H1 (cell line): ENCODE data around the gene PTK6. TPM values are rescaled to one million over a fixed set of nuclear protein-coding genes. Genes with fewer than 3 reads are reported as not detected.

ENCODE experiments used
- CTCF ChIA-PET: fragments of 300-600 bp; sonication (Branson Sonifier 250); formaldehyde crosslinking; loops from one replicate; lab custom pipeline; 2021; ENCODE audit not compliant: partially characterized antibody; lab: Charles Lee
- POLR2A ChIA-PET: fragments of 300-600 bp; sonication (Branson Sonifier 250); formaldehyde crosslinking; loops from one replicate; lab custom pipeline; 2021; ENCODE audit warnings: inconsistent platforms; ENCODE audit not compliant: partially characterized antibody; lab: Charles Lee
- DNase-seq, 2 experiments: peaks; one replicate each; pipeline versions ENCODE4 v3.0.0 to v3.0.0-alpha.2; 2010 to 2022; ENCODE audit warnings: low spot score in 2 of 2, low read depth in 1 of 2, mixed read lengths in 1 of 2
- FAIRE-seq: peaks from 2 replicates; lab custom pipeline; 2011; peaks lifted over from hg19 to GRCh38; lab: Jason Lieb, UNC
- H2AFZ ChIP-seq: 2 replicates; pipeline ENCODE4 v1.8.1; 2012; ENCODE audit warnings: low read length, inconsistent platforms
- H2AK5ac ChIP-seq: 2 replicates; pipeline ENCODE4 v1.6.1; 2013; ENCODE audit warnings: low read depth, low read length
- H2BK120ac ChIP-seq: replicated peaks from 2 replicates; pipeline ENCODE3; 2013; ENCODE audit warnings: low read depth, low read length, inconsistent platforms
- H2BK12ac ChIP-seq: 2 replicates; pipeline ENCODE4 v1.6.1; 2013; ENCODE audit warnings: low read depth, low read length
- H2BK15ac ChIP-seq: 2 replicates; pipeline ENCODE4 v1.6.1; 2013; ENCODE audit warnings: low read length
- H2BK20ac ChIP-seq: 2 replicates; pipeline ENCODE4 v1.6.1; 2013; ENCODE audit warnings: low read length
- H2BK5ac ChIP-seq: 2 replicates; pipeline ENCODE4 v1.6.1; 2013; ENCODE audit warnings: low read depth, low read length
- H3K14ac ChIP-seq: 2 replicates; pipeline ENCODE4 v1.6.1; 2013; ENCODE audit warnings: inconsistent platforms; ENCODE audit not compliant: insufficient read length
- H3K18ac ChIP-seq: 2 replicates; pipeline ENCODE4 v1.6.1; 2013; ENCODE audit warnings: low read length; ENCODE audit errors: extremely low read depth
- H3K23ac ChIP-seq: 2 replicates; pipeline ENCODE4 v1.6.1; 2013; ENCODE audit warnings: inconsistent platforms; ENCODE audit not compliant: insufficient read length
- H3K23me2 ChIP-seq: 2 replicates; pipeline ENCODE4 v1.6.1; 2013; ENCODE audit warnings: low read depth, low read length
- H3K27ac ChIP-seq: 2 replicates; pipeline ENCODE4 v1.6.1; 2011; ENCODE audit warnings: low read depth, low read length, inconsistent platforms
- H3K27me3 ChIP-seq, 4 experiments: replicated peaks in 1 of 4; 1 replicate in 1 of 4; 2 replicates in 3 of 4; pipeline versions ENCODE4 v1.6.1 to v1.8.1; 2011 to 2013; ENCODE audit warnings: low read length in 3 of 4, mild to moderate bottlenecking in 3 of 4, inconsistent platforms in 2 of 4, mixed read lengths in 2 of 4, moderate library complexity in 1 of 4; ENCODE audit not compliant: control insufficient read depth in 3 of 4, insufficient read depth in 3 of 4; ENCODE audit errors: extremely low read depth in 1 of 4
- H3K36me3 ChIP-seq, 4 experiments: 2 replicates each; pipeline versions ENCODE4 v1.6.1 to v1.8.1; 2011 to 2013; ENCODE audit warnings: mild to moderate bottlenecking in 4 of 4, low read length in 3 of 4, moderate library complexity in 2 of 4, control low read depth in 1 of 4, inconsistent platforms in 1 of 4; ENCODE audit not compliant: insufficient read depth in 4 of 4, control insufficient read depth in 2 of 4
- H3K4ac ChIP-seq: replicated peaks from 2 replicates; pipeline ENCODE3; 2013; ENCODE audit warnings: low read length, low read depth, mixed read lengths, inconsistent platforms; ENCODE audit not compliant: insufficient read length
- H3K4me1 ChIP-seq, 4 experiments: replicated peaks in 1 of 4; 1 replicate in 1 of 4; 2 replicates in 3 of 4; pipeline versions ENCODE4 v1.6.1 to v1.8.1; 2011 to 2013; ENCODE audit warnings: low read length in 3 of 4, inconsistent platforms in 2 of 4, mixed read lengths in 1 of 4; ENCODE audit not compliant: insufficient read depth in 4 of 4, control insufficient read depth in 3 of 4
- H3K4me2 ChIP-seq, 2 experiments: 2 replicates each; pipeline versions ENCODE4 v1.6.1 to v1.8.1; 2011 to 2013; ENCODE audit warnings: low read depth in 2 of 2, low read length in 2 of 2, control low read depth in 1 of 2, inconsistent platforms in 1 of 2, mild to moderate bottlenecking in 1 of 2; ENCODE audit not compliant: insufficient read depth in 1 of 2
- H3K4me3 ChIP-seq, 4 experiments: fragments of 200-600, 300-600 bp in 1 of 4; sonication (generic), shearing (Covaris generic), sonication (Bioruptor Twin) in 1 of 4; 2 replicates each; pipeline versions ENCODE4 v1.5.1 to v1.8.1; 2011 to 2016; ENCODE audit warnings: low read length in 4 of 4, low read depth in 3 of 4, control low read depth in 2 of 4, inconsistent platforms in 2 of 4, mild to moderate bottlenecking in 2 of 4, mixed read lengths in 1 of 4, moderate library complexity in 1 of 4; ENCODE audit not compliant: insufficient read depth in 2 of 4; ENCODE audit errors: extremely low read depth in 1 of 4
- H3K56ac ChIP-seq: replicated peaks from 2 replicates; pipeline ENCODE3; 2013; ENCODE audit warnings: low read depth, mild to moderate bottlenecking, mixed read lengths, low read length, inconsistent platforms; ENCODE audit not compliant: insufficient read length
- H3K79me1 ChIP-seq: 2 replicates; pipeline ENCODE4 v1.6.1; 2013; ENCODE audit warnings: low read depth, low read length, control low read depth
- H3K79me2 ChIP-seq, 2 experiments: 2 replicates each; pipeline versions ENCODE4 v1.6.1 to v1.8.1; 2012 to 2013; ENCODE audit warnings: low read length in 2 of 2, mild to moderate bottlenecking in 2 of 2, inconsistent platforms in 1 of 2; ENCODE audit not compliant: insufficient read depth in 2 of 2, control insufficient read depth in 1 of 2
- H3K9ac ChIP-seq, 4 experiments: replicated peaks in 1 of 4; 1 replicate in 1 of 4; 2 replicates in 3 of 4; pipeline versions ENCODE4 v1.6.1 to v1.8.1; 2011 to 2013; ENCODE audit warnings: low read depth in 3 of 4, low read length in 3 of 4, control low read depth in 2 of 4, mild to moderate bottlenecking in 2 of 4, moderate library complexity in 2 of 4, inconsistent platforms in 1 of 4; ENCODE audit errors: extremely low read depth in 1 of 4
- H3K9me3 ChIP-seq, 2 experiments: 2 replicates each; pipeline versions ENCODE4 v1.6.1 to v1.8.1; 2012 to 2013; ENCODE audit warnings: mild to moderate bottlenecking in 2 of 2, moderate library complexity in 2 of 2, control low read depth in 1 of 2, inconsistent platforms in 1 of 2, low read depth in 1 of 2, low read length in 1 of 2, mixed read lengths in 1 of 2; ENCODE audit not compliant: insufficient read depth in 2 of 2
- H4K20me1 ChIP-seq, 2 experiments: replicated peaks in 1 of 2; 2 replicates each; pipeline versions ENCODE3 to v1.8.1; 2011 to 2013; ENCODE audit warnings: inconsistent platforms in 2 of 2, low read length in 2 of 2, mild to moderate bottlenecking in 1 of 2; ENCODE audit not compliant: insufficient read depth in 2 of 2, control insufficient read depth in 1 of 2
- H4K5ac ChIP-seq: 2 replicates; pipeline ENCODE4 v1.6.1; 2013; ENCODE audit warnings: low read length, low read depth, mixed read lengths, inconsistent platforms; ENCODE audit not compliant: insufficient read length
- H4K8ac ChIP-seq: 2 replicates; pipeline ENCODE4 v1.8.0; 2013; ENCODE audit warnings: mild to moderate bottlenecking, moderate library complexity, low read length, inconsistent platforms; ENCODE audit not compliant: insufficient read depth; ENCODE audit errors: extremely low read depth
- H4K91ac ChIP-seq: replicated peaks from 2 replicates; pipeline ENCODE3; 2013; ENCODE audit warnings: low read length, mixed read lengths, inconsistent platforms; ENCODE audit not compliant: insufficient read length
- CTBP2 ChIP-seq: IDR thresholded peaks from 2 replicates; pipeline ENCODE4 v1.7.0; 2011; ENCODE audit warnings: borderline replicate concordance, mild to moderate bottlenecking, moderate library complexity, mixed read lengths, low read length; ENCODE audit not compliant: insufficient read depth, insufficient read length
- GABPA ChIP-seq: IDR thresholded peaks from 2 replicates; pipeline ENCODE4 v1.6.1; 2011; ENCODE audit warnings: mild to moderate bottlenecking, low read length, moderate library complexity, borderline replicate concordance; ENCODE audit not compliant: insufficient read depth
- JUN ChIP-seq: IDR thresholded peaks from 2 replicates; pipeline ENCODE4 v1.6.1; 2011; ENCODE audit warnings: low read depth, mild to moderate bottlenecking, improper control_type of control experiment, low read length
- KDM5A ChIP-seq: fragments of 200-600 bp; IDR thresholded peaks from 2 replicates; pipeline ENCODE4 v1.7.1; 2012; ENCODE audit warnings: mild to moderate bottlenecking, low read length, inconsistent platforms, mixed read lengths
- MAFK ChIP-seq: IDR thresholded peaks from 2 replicates; pipeline ENCODE4 v1.6.1; 2012; ENCODE audit warnings: low read depth, mild to moderate bottlenecking, improper control_type of control experiment, low read length
- NRF1 ChIP-seq: IDR thresholded peaks from 2 replicates; pipeline ENCODE4 v1.6.1; 2011; ENCODE audit warnings: mild to moderate bottlenecking, low read depth, low read length, improper control_type of control experiment
- RAD21 ChIP-seq, 2 experiments: IDR thresholded peaks in 1 of 2; conservative IDR thresholded peaks in 1 of 2; 2 replicates each; pipeline ENCODE4 v1.6.1; 2011; ENCODE audit warnings: low read depth in 2 of 2, low read length in 2 of 2, improper control_type of control experiment in 1 of 2, inconsistent platforms in 1 of 2, mild to moderate bottlenecking in 1 of 2, moderate library complexity in 1 of 2
- SAP30 ChIP-seq: fragments of 300-600 bp; sonication (generic); IDR thresholded peaks from 2 replicates; pipeline ENCODE4 v1.7.1; 2012; ENCODE audit warnings: low read length, moderate library complexity, mild to moderate bottlenecking, inconsistent platforms; ENCODE audit not compliant: insufficient read depth, insufficient replicate concordance
- SP4 ChIP-seq: IDR thresholded peaks from 2 replicates; pipeline ENCODE4 v1.6.1; 2012; ENCODE audit warnings: low read length, inconsistent platforms
- TAF1 ChIP-seq: IDR thresholded peaks from 2 replicates; pipeline ENCODE4 v1.6.1; 2011; ENCODE audit warnings: mild to moderate bottlenecking, low read depth, low read length
- YY1 ChIP-seq: IDR thresholded peaks from 2 replicates; pipeline ENCODE4 v1.6.1; 2011; ENCODE audit warnings: low read depth, mild to moderate bottlenecking, low read length
- ZNF274 ChIP-seq: IDR thresholded peaks from 2 replicates; pipeline ENCODE4 v1.7.0; 2012; ENCODE audit warnings: low read length, borderline replicate concordance; ENCODE audit errors: extremely low read depth
- WGBS, 2 experiments: shearing (Covaris generic) in 1 of 2; methylation state at CpG; one replicate each; pipeline versions ENCODE4 v1.1.6 to v1.1.7; 2013 to 2015; ENCODE audit warnings: low lambda C conversion rate in 2 of 2, mixed read lengths in 2 of 2, inconsistent platforms in 1 of 2, low coverage in 1 of 2, missing lambda C conversion rate in 1 of 2; ENCODE audit not compliant: insufficient replicate concordance in 2 of 2, insufficient coverage in 1 of 2, insufficient read length in 1 of 2; ENCODE audit errors: extremely low coverage in 1 of 2, missing lambda C conversion rate in 1 of 2; 5-methylcytosine and 5-hydroxymethylcytosine counted together
- polyA plus RNA-seq, 7 experiments: library from polyadenylated mRNA; depleted of rRNA in 3 of 7; stranded (reverse) in 5 of 7; unstranded in 2 of 7; fragments of >200 nt in 5 of 7; fragments of 200-250 nt in 2 of 7; gene quantifications; 1 replicate in 5 of 7; 2 replicates in 1 of 7; 4 replicates in 1 of 7; pipeline versions ENCODE4 v1.2.1 to v1.2.3, GENCODE V29; 2011 to 2013; ENCODE audit warnings: missing spikeins in 2 of 7, mixed read lengths in 2 of 7
- total RNA-seq: library from RNA; stranded (reverse); fragmentation: NEBNext Ultra II Directional; extraction: Animal tissue kit (Norgen Biotek cat#: 25700); gene quantifications from 2 replicates; pipeline ENCODE4 v1.2.1, GENCODE V29; 2021
- TF ChIP-seq, protein P1 (sequence below): IDR thresholded peaks from 2 replicates; pipeline ENCODE4 v1.6.1; 2012; ENCODE audit warnings: inconsistent platforms

The PTK6 gene
- total and polyA plus RNA-seq, 2 of the 8 experiments (the other 6 are each of a cell fraction or from before 2014, with no cell fraction given) = 0.12 to 0.19 TPM

DNA sequence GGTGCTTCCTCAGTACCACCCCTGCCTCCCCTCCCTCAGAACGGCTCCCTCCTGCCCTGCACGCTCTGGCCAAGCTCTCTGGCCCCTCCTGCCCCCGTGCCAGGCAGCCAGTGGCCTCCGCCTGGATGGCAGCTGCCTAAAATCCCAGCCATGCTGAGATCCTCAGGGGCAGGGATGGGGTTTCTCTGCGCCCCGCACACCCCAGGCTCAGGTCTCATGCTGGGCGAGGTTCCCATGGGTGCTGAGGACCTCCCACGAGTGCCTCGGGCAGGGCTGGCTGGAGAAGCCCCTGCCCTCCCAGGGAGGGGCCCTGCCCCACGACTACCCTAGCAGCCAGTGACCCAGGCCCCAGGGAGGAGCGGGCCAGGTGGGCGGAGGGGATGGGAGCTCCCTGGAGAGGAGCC, 2.7 kb downstream of the PTK6 start:
- no peak overlapping the region for H3K56ac ChIP-seq
- H3K27me3 ChIP-seq = no peaks in the 10 kb centered on the region
- no peaks in the 10 kb centered on the region; the same call in 1 of the 2 replicates for H3K79me1 ChIP-seq
- H3K36me3 ChIP-seq = no peaks in the 10 kb centered on the region
- H2BK5ac ChIP-seq = 0 out of 2 replicates have a peak overlapping the region, but pooled peaks have one; percentile 44
- DNase-seq (peak in 1 of 2 experiments; percentile 50), FAIRE-seq (no peak)
- H2BK15ac ChIP-seq = no peak overlapping the region
- no peak overlapping the region for H3K4ac ChIP-seq
- H4K8ac ChIP-seq = no peak overlapping the region
- H4K91ac ChIP-seq = peak overlapping the region; percentile 65
- no peaks in the 10 kb centered on the region for H3K79me2 ChIP-seq
- H3K9me3 ChIP-seq = no peaks in the 10 kb centered on the region
- H3K9ac ChIP-seq = no peak overlapping the region
- H3K4me1 ChIP-seq = peaks cover 0 to 23% (median 3%) of the 10 kb centered on the region in 4 experiments; a peak in 5 of 7 replicates
- ChIA-PET CTCF (interaction anchor here (0.7 to 4.8 kb wide), 6 partner anchors 9 to 241 kb away, joined by 3 to 23 read pairs (median 3); partner anchors contain the start of gene SRMS), POLR2A (interaction anchor here (0.6 to 7.8 kb wide), 6 partner anchors 9 to 331 kb away, joined by 3 to 59 read pairs (median 3); partner anchors contain the start of genes PPDPF, SRMS and TPD52L2)
- peaks cover 3% of the 10 kb centered on the region; the same call in 1 of the 2 replicates for H3K23me2 ChIP-seq
- no peak overlapping the region for H2AFZ ChIP-seq
- no peak overlapping the region for H4K5ac ChIP-seq
- H4K20me1 ChIP-seq = peaks cover 0 to 3% of the 10 kb centered on the region in 2 experiments
- no peak overlapping the region for H2BK120ac ChIP-seq
- no peak overlapping the region for H3K4me2 ChIP-seq
- H3K18ac ChIP-seq = no peak overlapping the region; the same call in 1 of the 2 replicates
- no peak overlapping the region for H3K4me3 ChIP-seq
- H2BK20ac ChIP-seq = no peak overlapping the region
- H3K14ac ChIP-seq = no peak overlapping the region
- H3K27ac ChIP-seq = no peak overlapping the region
- no peak overlapping the region; the same call in 1 of the 2 replicates for H2AK5ac ChIP-seq
- H3K23ac ChIP-seq = no peak overlapping the region
- peak overlapping the region; percentile 39; the same call in 1 of the 2 replicates for H2BK12ac ChIP-seq
- WGBS, 2 experiments = 88% methylated on average over 10 of the region's 12 CpGs; no CpG with 5 or more reads in 1 of the 2 experiments
- TF ChIP-seq ZNF274 = no peak
- no peak for TF ChIP-seq SAP30
- TF ChIP-seq KDM5A = no peak
- TF ChIP-seq JUN = no peak
- no peak for TF ChIP-seq MAFK
- no peak for TF ChIP-seq YY1
- TF ChIP-seq SP4 = no peak
- TF ChIP-seq TAF1 = no peak
- TF ChIP-seq CTBP2 = no peak
- TF ChIP-seq GABPA = no peak
- no peak for TF ChIP-seq NRF1
- no peak for TF ChIP-seq RAD21 (IDR thresholded peaks at IDR 0.05 in 1 of 2, conservative IDR thresholded peaks at IDR 0.05 in 1 of 2; ENCODE audit: low read depth in 2 of 2, low read length in 2 of 2)
- TF ChIP-seq, protein P1, sequence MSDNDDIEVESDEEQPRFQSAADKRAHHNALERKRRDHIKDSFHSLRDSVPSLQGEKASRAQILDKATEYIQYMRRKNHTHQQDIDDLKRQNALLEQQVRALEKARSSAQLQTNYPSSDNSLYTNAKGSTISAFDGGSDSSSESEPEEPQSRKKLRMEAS = no peak
